A549 (cell line): Measurements from ENCODE around the gene ZNF70. TPM values are rescaled to one million over a fixed set of nuclear protein-coding genes. Genes with fewer than 3 reads are reported as not detected.

Experiments
- ATAC-seq, 2 experiments: fragments of 200-7000 bp in 1 of 2; fragments of >200 bp in 1 of 2; cut with Nextera tagmentation in 1 of 2; cut with Tn5 transposase in 1 of 2; 3 replicates each; pipeline versions ENCODE4 v1.8.0 to v1.9.1; 2018 to 2020; ENCODE audit warnings: mild to moderate bottlenecking in 1 of 2, moderate library complexity in 1 of 2
- CTCF ChIA-PET: fragments of 300-600 bp; sonication (Branson Sonifier 250); formaldehyde crosslinking; extraction: SDS; loops from one replicate; lab custom pipeline; 2021; ENCODE audit warnings: antibody characterized with exemption, inconsistent platforms; lab: Yijun Ruan, JAX
- POLR2A ChIA-PET: fragments of 350-600 bp; formaldehyde crosslinking; extraction: SDS; loops from one replicate; lab custom pipeline; 2021; ENCODE audit warnings: antibody characterized with exemption, inconsistent platforms; lab: Yijun Ruan, JAX
- DNase-seq, 2 experiments: peaks; one replicate each; pipeline versions ENCODE4 v3.0.0 to v3.0.0-alpha.2; 2011 to 2016; ENCODE audit warnings: low read depth in 1 of 2, low spot score in 1 of 2
- FAIRE-seq: peaks from 2 replicates; lab custom pipeline; 2011; peaks lifted over from hg19 to GRCh38; lab: Jason Lieb, UNC
- H3K27ac ChIP-seq, 2 experiments: fragments of >200 bp; sonication (Bioruptor Twin); formaldehyde crosslinking; 3 replicates each; pipeline ENCODE4 v1.5.1; 2016 to 2017
- H3K4me1 ChIP-seq: fragments of >200 bp; sonication (Bioruptor Twin); formaldehyde crosslinking; 3 replicates; pipeline ENCODE4 v1.6.1; 2016
- H3K4me2 ChIP-seq: fragments of >200 bp; sonication (Bioruptor Twin); formaldehyde crosslinking; 3 replicates; pipeline ENCODE4 v1.6.1; 2016
- H3K4me3 ChIP-seq: fragments of >200 bp; sonication (Bioruptor Twin); formaldehyde crosslinking; 3 replicates; pipeline ENCODE4 v1.5.1; 2016
- H3K9me3 ChIP-seq: fragments of >200 bp; sonication (Bioruptor Twin); formaldehyde crosslinking; 3 replicates; pipeline ENCODE4 v1.6.1; 2016
- ATOH8 ChIP-seq: fragments of 250-450 bp; sonication (Bioruptor Pico); IDR thresholded peaks from 2 replicates; pipeline ENCODE4 v1.5.0; 2020; ENCODE audit warnings: low read depth, mild to moderate bottlenecking, moderate library complexity
- ELK1 ChIP-seq: fragments of 150-350 bp; IDR thresholded peaks from 2 replicates; pipeline ENCODE4 v1.6.1; 2014; ENCODE audit warnings: low read depth, mild to moderate bottlenecking, low read length
- ESRRA ChIP-seq: fragments of 150-350 bp; IDR thresholded peaks from 2 replicates; pipeline ENCODE4 v1.6.1; 2014; ENCODE audit warnings: mild to moderate bottlenecking, low read length, borderline replicate concordance
- HDAC2 ChIP-seq: fragments of 200-600 bp; sonication (generic); IDR thresholded peaks from 2 replicates; pipeline ENCODE4 v1.6.1; 2016
- HMGXB4 ChIP-seq: fragments of 250-450 bp; sonication (Bioruptor Pico); IDR thresholded peaks from 2 replicates; pipeline ENCODE4 v1.5.0; 2021; ENCODE audit warnings: mild to moderate bottlenecking, moderate library complexity, borderline replicate concordance
- HOXA7 ChIP-seq: fragments of 250-450 bp; sonication (Bioruptor Pico); IDR thresholded peaks from 2 replicates; pipeline ENCODE4 v1.5.0; 2020; ENCODE audit warnings: mild to moderate bottlenecking, moderate library complexity
- JUN ChIP-seq, 2 experiments: fragments of >200 bp; sonication (Bioruptor Twin); formaldehyde crosslinking; IDR thresholded peaks; 2 replicates in 1 of 2; 3 replicates in 1 of 2; pipeline ENCODE4 v1.6.1; 2016 to 2017
- KDM1A ChIP-seq: fragments of 200-600 bp; sonication (generic); IDR thresholded peaks from 2 replicates; pipeline ENCODE4 v1.6.1; 2016; ENCODE audit warnings: low read depth, mild to moderate bottlenecking
- MAX ChIP-seq: IDR thresholded peaks from 2 replicates; pipeline ENCODE4 v1.6.1; 2012
- NR3C1 ChIP-seq: fragments of >200 bp; sonication (Bioruptor Twin); formaldehyde crosslinking; IDR thresholded peaks from 3 replicates; pipeline ENCODE4 v1.6.1; 2017
- PHF8 ChIP-seq: fragments of 200-600 bp; sonication (generic); IDR thresholded peaks from 2 replicates; pipeline ENCODE4 v1.6.1; 2016; ENCODE audit warnings: low read depth, mild to moderate bottlenecking, antibody characterized with exemption, moderate library complexity, borderline replicate concordance
- POLR2A ChIP-seq: IDR thresholded peaks from 2 replicates; pipeline ENCODE4 v1.6.1; 2012; ENCODE audit warnings: mild to moderate bottlenecking, low read length
- REST ChIP-seq: fragments of 200-600 bp; sonication (generic); IDR thresholded peaks from 2 replicates; pipeline ENCODE4 v1.6.1; 2016; ENCODE audit warnings: antibody characterized with exemption, mild to moderate bottlenecking, moderate library complexity
- RFX5 ChIP-seq: fragments of 450-650 bp; IDR thresholded peaks from 2 replicates; pipeline ENCODE4 v1.7.1; 2014; ENCODE audit warnings: antibody characterized with exemption, mild to moderate bottlenecking, moderate library complexity
- SMC3 ChIP-seq: fragments of >200 bp; sonication (Bioruptor Twin); formaldehyde crosslinking; IDR thresholded peaks from 3 replicates; pipeline ENCODE4 v1.6.1; 2018; ENCODE audit warnings: inconsistent platforms
- SREBF2 ChIP-seq: fragments of 450-650 bp; IDR thresholded peaks from 2 replicates; pipeline ENCODE4 v1.6.1; 2014; ENCODE audit warnings: mild to moderate bottlenecking, moderate library complexity
- TP53 ChIP-seq: fragments of 250-450 bp; sonication (Bioruptor Pico); IDR thresholded peaks from 2 replicates; pipeline ENCODE4 v1.5.0; 2021; ENCODE audit warnings: mild to moderate bottlenecking, moderate library complexity
- ZC3H11A ChIP-seq: fragments of 450-650 bp; IDR thresholded peaks from 2 replicates; pipeline ENCODE4 v1.6.1; 2014; ENCODE audit warnings: antibody characterized with exemption, mild to moderate bottlenecking
- ZSCAN20 ChIP-seq: fragments of 250-450 bp; sonication (Bioruptor Pico); IDR thresholded peaks from 2 replicates; pipeline ENCODE4 v1.8.0; 2022; ENCODE audit warnings: mild to moderate bottlenecking, moderate library complexity
- WGBS: methylation state at CpG from one replicate; pipeline ENCODE4 v1.1.6; 2017; ENCODE audit errors: missing lambda C conversion rate; 5-methylcytosine and 5-hydroxymethylcytosine counted together
- polyA minus RNA-seq: library from RNA; depleted of rRNA, polyadenylated mRNA; stranded (reverse); fragments of >200 nt; gene quantifications from 2 replicates; pipeline ENCODE4 v1.2.3, GENCODE V29; 2011; rRNA and poly(A)+ RNA removed
- polyA plus RNA-seq, 4 experiments: library from polyadenylated mRNA; depleted of rRNA in 3 of 4; stranded (reverse); fragments of >200 nt; fragmentation: RNase III in 1 of 4; extraction: RNeasy Plus Mini Kit Qiagen cat#74134 plus additional on column Dnase treatment in 1 of 4; gene quantifications; 2 replicates in 3 of 4; 3 replicates in 1 of 4; pipeline ENCODE4 v1.2.3, GENCODE V29; 2011 to 2017
- TF ChIP-seq, protein P1 (sequence below): fragments of >200 bp; sonication (Bioruptor Twin); formaldehyde crosslinking; IDR thresholded peaks from 3 replicates; pipeline ENCODE4 v1.5.1; 2016

ZNF70 gene
- polyA plus RNA-seq (2011; rRNA removed) = 0.88 and 2.1 TPM in 2 replicates
- 0.36 and 0.45 TPM in 2 replicates for polyA plus RNA-seq (2012; cell fraction: cytosol; rRNA removed)
- polyA plus RNA-seq (2012; cell fraction: nucleus; rRNA removed) = 0.78 and 1.6 TPM in 2 replicates
- polyA plus RNA-seq (2017; fragmentation: RNase III; extraction: RNeasy Plus Mini Kit Qiagen cat#74134 plus additional on column Dnase treatment) = 0.98 to 1.3 TPM (median 1.2 TPM) in 3 replicates
- polyA minus RNA-seq = 4.5 and 5.8 TPM in 2 replicates

- peak within 1 kb of the TSS; percentile 96 to 99 for H3K27ac ChIP-seq
- 13% methylated on average over 2 of the region's 78 CpGs for WGBS
- FAIRE-seq = no peak
- peak; percentile 88 to 94 for ATAC-seq
- peak; percentile 59 to 82 for DNase-seq
- peak within 1 kb of the TSS; percentile 97 for H3K4me3 ChIP-seq
- H3K4me1 ChIP-seq = peaks cover 4% of the 10 kb centered on the region; the same call in 2 of the 3 replicates
- ChIA-PET POLR2A (interaction anchor here (0.7 to 0.9 kb wide), 2 partner anchors 17 to 18 kb away, joined by 3 to 4 read pairs; partner anchors contain the start of gene CHCHD10), CTCF (interaction anchor here (0.6 to 2.0 kb wide), 2 partner anchors 17 to 75 kb away, joined by 3 to 7 read pairs; partner anchors contain the start of gene CHCHD10)
- H3K9me3 ChIP-seq = no peaks in the 10 kb centered on the region
- H3K4me2 ChIP-seq = peak within 1 kb of the TSS; percentile 94
- peak; percentile 7; the same call in 1 of the 2 replicates for TF ChIP-seq MAX
- 0 out of 2 replicates have a peak, but pooled peaks have one; percentile 25 for TF ChIP-seq PHF8
- no peak for TF ChIP-seq SMC3
- no peak for TF ChIP-seq REST
- TF ChIP-seq HMGXB4 (CRISPR knock-in tag) = no peak
- TF ChIP-seq POLR2A = peak; percentile 6; the same call in 1 of the 2 replicates
- TF ChIP-seq RFX5 = peak; percentile 71
- no peak for TF ChIP-seq NR3C1
- TF ChIP-seq, protein P1, sequence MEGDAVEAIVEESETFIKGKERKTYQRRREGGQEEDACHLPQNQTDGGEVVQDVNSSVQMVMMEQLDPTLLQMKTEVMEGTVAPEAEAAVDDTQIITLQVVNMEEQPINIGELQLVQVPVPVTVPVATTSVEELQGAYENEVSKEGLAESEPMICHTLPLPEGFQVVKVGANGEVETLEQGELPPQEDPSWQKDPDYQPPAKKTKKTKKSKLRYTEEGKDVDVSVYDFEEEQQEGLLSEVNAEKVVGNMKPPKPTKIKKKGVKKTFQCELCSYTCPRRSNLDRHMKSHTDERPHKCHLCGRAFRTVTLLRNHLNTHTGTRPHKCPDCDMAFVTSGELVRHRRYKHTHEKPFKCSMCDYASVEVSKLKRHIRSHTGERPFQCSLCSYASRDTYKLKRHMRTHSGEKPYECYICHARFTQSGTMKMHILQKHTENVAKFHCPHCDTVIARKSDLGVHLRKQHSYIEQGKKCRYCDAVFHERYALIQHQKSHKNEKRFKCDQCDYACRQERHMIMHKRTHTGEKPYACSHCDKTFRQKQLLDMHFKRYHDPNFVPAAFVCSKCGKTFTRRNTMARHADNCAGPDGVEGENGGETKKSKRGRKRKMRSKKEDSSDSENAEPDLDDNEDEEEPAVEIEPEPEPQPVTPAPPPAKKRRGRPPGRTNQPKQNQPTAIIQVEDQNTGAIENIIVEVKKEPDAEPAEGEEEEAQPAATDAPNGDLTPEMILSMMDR = 0 out of 3 replicates have a peak, but pooled peaks have one; percentile 10
- TF ChIP-seq JUN (IDR thresholded peaks at IDR 0.05) = peak in 1 of 2 experiments; percentile 61; a peak in 1 of 5 replicates
- TF ChIP-seq, all 56 proteins: peak for 6
These were observed at the start of gene ZNF70 for GRCh38 chr22:23750714-23751440. Gene ZNF70, minus strand, starts transcription at chr22:23751112. Its CDS starts 5,972 bp downstream, at chr22:23745140.

DNA sequence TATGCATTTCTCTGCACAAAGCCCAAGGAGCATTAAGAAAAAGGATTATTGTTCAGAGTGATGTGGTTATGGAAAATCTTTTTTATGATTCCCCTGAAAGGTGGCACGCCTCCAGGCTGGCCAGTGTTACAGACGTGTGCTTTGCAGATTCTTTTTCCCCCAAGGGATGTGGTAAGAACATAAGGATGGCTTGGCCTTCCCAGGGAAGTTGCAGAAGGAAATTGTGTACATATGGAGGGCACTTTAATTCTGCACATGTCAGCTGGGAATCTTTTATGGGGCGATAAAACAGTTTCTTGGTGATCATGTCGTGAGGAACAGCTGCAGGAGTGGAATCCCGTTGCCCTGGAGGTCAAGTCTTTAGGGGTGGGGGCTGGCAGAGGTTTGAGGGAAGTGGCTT is 45.5 kb upstream of the ZNF70 start:
- TF ChIP-seq TP53 (CRISPR knock-in tag) (no peak), HDAC2 (no peak), NR3C1 (no peak), SREBF2 (no peak), KDM1A (no peak), ELK1 (no peak), SMC3 (no peak), ZSCAN20 (CRISPR knock-in tag) (no peak), ZC3H11A (no peak), POLR2A (no peak), ATOH8 (CRISPR knock-in tag) (no peak), ESRRA (no peak), HOXA7 (CRISPR knock-in tag) (no peak)
- Histone ChIP-seq H3K9me3 (no peaks in the 10 kb centered on the region), H3K4me3 (no peak overlapping the region), H3K27ac (no peak overlapping the region), H3K4me2 (no peak overlapping the region), H3K4me1 (no peaks in the 10 kb centered on the region)
- CTCF ChIA-PET = no interaction called here
- WGBS = 90% methylated on average over 5 of the region's 5 CpGs
- POLR2A ChIA-PET = no interaction called here
- DNase-seq (no peak), FAIRE-seq (no peak), ATAC-seq (no peak)
